Left lung (tissue), 10 donors: ENCODE results near the gene ZNRF1. TPM values are rescaled to one million over a fixed set of nuclear protein-coding genes. Genes with fewer than 3 reads are reported as not detected.

Experiments
- ATAC-seq: fragments of 200-7000 bp; cut with Tn5 transposase; one replicate; pipeline ENCODE4 v1.9.1; 2020; ENCODE audit warnings: moderate library complexity
- DNase-seq, 4 donors: peaks; one replicate each; pipeline ENCODE4 v3.0.0-alpha.2; 2013 to 2020
- H3K27ac ChIP-seq, 2 donors: fragments of 200-600 bp; sonication (generic) in 1 of 2; one replicate each; pipeline versions ENCODE4 v1.5.0 to v1.8.0; 2020 to 2021
- H3K27me3 ChIP-seq, 2 donors: fragments of 200-600 bp; sonication (generic) in 1 of 2; one replicate each; pipeline versions ENCODE4 v1.5.0 to v1.8.0; 2020 to 2021
- H3K36me3 ChIP-seq, 2 donors: fragments of 200-600 bp; sonication (generic) in 1 of 2; one replicate each; pipeline versions ENCODE4 v1.5.0 to v1.8.0; 2020 to 2021
- H3K4me1 ChIP-seq, 2 donors: fragments of 200-600 bp; one replicate each; pipeline ENCODE4 v1.8.0; 2021
- H3K4me3 ChIP-seq, 2 donors: fragments of 200-600 bp; sonication (generic) in 1 of 2; one replicate each; pipeline versions ENCODE4 v1.5.0 to v1.8.0; 2020 to 2021; ENCODE audit warnings: mild to moderate bottlenecking in 1 of 2
- H3K9me3 ChIP-seq, 2 donors: fragments of 200-600 bp; sonication (generic) in 1 of 2; one replicate each; pipeline versions ENCODE4 v1.5.0 to v1.8.0; 2020 to 2021
- intact Hi-C, 2 donors: fragments of 100-400 bp; cut with DNase I; formaldehyde crosslinking; loops; one replicate each; pipeline versions ENCODE4 v1.11.2 to v1.14.2; 2022
- polyA plus RNA-seq, 6 donors: library from polyadenylated mRNA; unstranded; fragments of 120-200 nt; gene quantifications; one replicate each; pipeline ENCODE4 v1.2.1, GENCODE V29; 2013; ENCODE audit not compliant: insufficient read length in 6 of 6
- total RNA-seq, 2 donors: library from RNA; stranded (reverse); fragmentation: NEBNext Ultra II Directional; extraction: Animal tissue kit (Norgen Biotek cat#: 25700); gene quantifications; one replicate each; pipeline ENCODE4 v1.2.1, GENCODE V29; 2021
- TF ChIP-seq, protein P1 (sequence below), 2 donors: fragments of 200-600 bp; sonication (generic) in 1 of 2; IDR thresholded peaks; one replicate each; pipeline versions ENCODE4 v1.5.0 to v1.8.0; 2021; ENCODE audit warnings: antibody characterized with exemption in 2 of 2
- donor health status: DM: no; HTN: yes; CAD: no.
- donor health status: DM: no; HTN: no; CAD: no.

The ZNRF1 gene
- total and polyA plus RNA-seq, 8 donors: 24.3 to 60.8 (median 46.5) TPM

DNA sequence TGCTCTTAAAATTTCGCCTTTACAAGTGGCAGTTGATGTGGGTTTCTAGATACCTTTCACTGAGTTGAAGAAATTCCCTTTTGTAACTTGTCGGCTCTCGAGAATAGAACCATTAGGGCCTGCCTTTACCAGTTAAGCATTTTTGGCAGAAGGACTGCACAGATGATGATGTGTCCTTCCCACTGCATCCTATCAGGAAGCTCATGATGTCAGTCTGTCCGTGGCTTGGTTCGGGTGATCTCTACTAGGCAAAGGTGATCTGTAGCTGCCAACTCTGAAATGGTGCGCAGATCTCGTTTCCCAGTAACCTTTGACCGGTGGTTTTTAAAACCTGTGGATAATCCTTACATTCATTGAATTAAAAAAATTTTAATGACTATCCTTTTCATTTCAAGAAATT is 49.7 kb downstream of the ZNRF1 start:
- H3K27ac ChIP-seq: no peak overlapping the region
- peaks cover 6 to 20% of the 10 kb centered on the region in 2 donors for H3K4me1 ChIP-seq
- ATAC-seq: no peak

DNA sequence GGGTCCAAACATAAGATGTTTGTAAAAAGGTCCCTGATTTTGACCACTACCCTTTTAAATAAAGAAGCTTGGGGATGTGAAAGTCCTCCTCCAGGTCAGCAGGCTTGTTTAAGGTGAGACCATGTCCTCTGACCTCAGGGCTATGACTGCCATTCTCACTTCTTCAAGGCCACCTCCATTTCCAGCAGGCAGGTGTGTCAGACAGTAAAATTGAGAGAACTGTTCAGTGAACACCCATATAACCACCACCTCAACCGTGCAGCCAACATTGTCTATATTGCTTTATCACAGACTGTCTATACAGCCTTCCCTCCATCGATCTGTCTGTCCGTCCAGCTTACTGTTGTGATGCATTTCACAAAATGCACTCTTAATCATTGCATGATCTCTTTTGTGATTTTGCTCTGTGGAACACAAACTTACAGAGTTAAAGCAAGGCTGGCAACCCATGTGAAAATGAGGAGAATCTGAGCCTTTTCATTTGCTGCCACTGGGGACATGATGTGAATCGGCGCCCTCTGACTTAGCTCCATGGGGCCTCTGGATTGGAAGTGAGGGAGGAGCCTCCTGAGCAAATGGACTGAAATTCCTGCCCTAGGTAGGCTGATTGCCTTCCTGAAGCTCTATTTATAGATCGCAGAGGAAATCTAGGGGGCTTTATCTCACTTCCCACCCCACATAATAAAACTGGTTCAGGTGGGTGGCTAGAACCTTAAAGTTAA is 53.8 kb downstream of the ZNRF1 start:
- no peaks in the 10 kb centered on the region for H3K9me3 ChIP-seq
- no peak overlapping the region for H3K4me3 ChIP-seq
- TF ChIP-seq, protein P1, sequence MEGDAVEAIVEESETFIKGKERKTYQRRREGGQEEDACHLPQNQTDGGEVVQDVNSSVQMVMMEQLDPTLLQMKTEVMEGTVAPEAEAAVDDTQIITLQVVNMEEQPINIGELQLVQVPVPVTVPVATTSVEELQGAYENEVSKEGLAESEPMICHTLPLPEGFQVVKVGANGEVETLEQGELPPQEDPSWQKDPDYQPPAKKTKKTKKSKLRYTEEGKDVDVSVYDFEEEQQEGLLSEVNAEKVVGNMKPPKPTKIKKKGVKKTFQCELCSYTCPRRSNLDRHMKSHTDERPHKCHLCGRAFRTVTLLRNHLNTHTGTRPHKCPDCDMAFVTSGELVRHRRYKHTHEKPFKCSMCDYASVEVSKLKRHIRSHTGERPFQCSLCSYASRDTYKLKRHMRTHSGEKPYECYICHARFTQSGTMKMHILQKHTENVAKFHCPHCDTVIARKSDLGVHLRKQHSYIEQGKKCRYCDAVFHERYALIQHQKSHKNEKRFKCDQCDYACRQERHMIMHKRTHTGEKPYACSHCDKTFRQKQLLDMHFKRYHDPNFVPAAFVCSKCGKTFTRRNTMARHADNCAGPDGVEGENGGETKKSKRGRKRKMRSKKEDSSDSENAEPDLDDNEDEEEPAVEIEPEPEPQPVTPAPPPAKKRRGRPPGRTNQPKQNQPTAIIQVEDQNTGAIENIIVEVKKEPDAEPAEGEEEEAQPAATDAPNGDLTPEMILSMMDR (IDR thresholded peaks at IDR 0.05): no peak
- no peak overlapping the region for H3K27ac ChIP-seq
- ATAC-seq: no peak
- intact Hi-C loops: no loop called here
- no peaks in the 10 kb centered on the region for H3K27me3 ChIP-seq
- no peaks in the 10 kb centered on the region for H3K36me3 ChIP-seq
- peaks cover 0 to 17% of the 10 kb centered on the region in 2 donors for H3K4me1 ChIP-seq
- DNase-seq: no peak

More for the DNA sequence above, 49.7 kb downstream of the ZNRF1 start:
- H3K27me3 ChIP-seq: no peaks in the 10 kb centered on the region
- no peaks in the 10 kb centered on the region for H3K9me3 ChIP-seq
- no peak overlapping the region for H3K4me3 ChIP-seq
- intact Hi-C loops: no loop called here
- no peak for DNase-seq
- H3K36me3 ChIP-seq: no peaks in the 10 kb centered on the region
- TF ChIP-seq, protein P1 (IDR thresholded peaks at IDR 0.05): no peak

DNA sequence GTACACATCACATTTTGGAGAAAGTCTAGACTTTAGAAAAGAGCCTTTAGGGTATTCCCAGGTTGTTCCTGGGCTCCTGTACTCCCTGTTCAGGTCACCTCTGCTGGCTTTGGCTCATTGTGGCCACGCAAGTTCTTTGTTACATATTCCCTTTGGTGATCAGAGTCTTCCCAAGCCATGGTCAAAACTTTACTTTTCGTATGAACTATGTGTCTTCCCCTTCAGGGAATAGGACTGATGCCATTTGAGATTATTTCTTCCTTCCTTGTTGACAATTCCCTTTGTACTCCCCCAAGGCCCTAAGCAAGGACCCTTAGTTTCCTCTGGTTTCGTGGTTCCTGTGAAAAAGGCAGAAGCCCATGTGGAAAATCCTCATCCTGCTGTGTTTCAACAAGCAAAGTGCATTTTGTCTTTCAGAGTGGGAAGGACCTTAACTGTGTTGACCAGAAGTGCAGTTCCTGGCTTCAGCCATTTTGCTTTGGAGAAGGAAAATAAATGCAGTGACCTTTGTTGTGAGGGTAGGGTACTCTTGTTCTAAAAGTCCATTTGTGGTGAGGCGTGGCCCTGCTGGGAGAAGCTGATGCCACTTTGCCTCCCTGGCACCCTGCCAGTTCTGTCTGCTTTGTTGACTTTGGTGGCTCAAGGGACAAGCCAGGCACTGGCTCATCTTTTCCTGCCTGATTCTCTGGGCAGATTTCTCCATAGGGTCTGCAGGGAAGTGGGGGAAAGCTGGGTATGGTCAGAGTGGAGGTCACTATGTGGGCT is 55.1 kb downstream of the ZNRF1 start:
- H3K27me3 ChIP-seq: no peaks in the 10 kb centered on the region

DNA sequence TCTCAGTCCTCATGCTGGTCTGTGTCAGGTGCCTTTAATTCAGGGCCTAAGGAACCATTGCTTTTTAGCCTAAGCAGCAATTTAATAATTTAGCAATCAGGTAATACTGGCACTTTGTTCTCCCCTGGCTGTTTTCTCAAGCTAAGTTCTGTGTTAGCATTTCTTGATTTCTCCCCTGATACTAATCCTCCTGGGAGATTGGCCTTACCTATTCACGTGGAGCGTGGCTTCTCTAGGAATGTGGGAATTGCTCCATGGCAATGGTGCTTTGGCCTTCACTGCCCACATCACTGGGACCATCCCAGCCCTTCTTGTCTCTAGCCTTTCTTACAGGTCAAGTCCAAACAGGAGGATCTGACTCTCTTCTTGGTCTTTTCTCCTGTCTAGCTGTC is 55.7 kb downstream of the ZNRF1 start:
- intact Hi-C loops: no loop called here
- peaks cover 0 to 20% of the 10 kb centered on the region in 2 donors for H3K4me1 ChIP-seq
- no peaks in the 10 kb centered on the region for H3K36me3 ChIP-seq
- no peak for DNase-seq
- no peak overlapping the region for H3K27ac ChIP-seq
- TF ChIP-seq, protein P1 (IDR thresholded peaks at IDR 0.05): no peak
- no peaks in the 10 kb centered on the region for H3K27me3 ChIP-seq
- no peaks in the 10 kb centered on the region for H3K9me3 ChIP-seq
- no peak for ATAC-seq
- H3K4me3 ChIP-seq: no peak overlapping the region

More for the DNA sequence above, 55.1 kb downstream of the ZNRF1 start:
- no peak overlapping the region for H3K27ac ChIP-seq
- H3K4me3 ChIP-seq: no peak overlapping the region
- TF ChIP-seq, protein P1 (IDR thresholded peaks at IDR 0.05): no peak
- H3K9me3 ChIP-seq: no peaks in the 10 kb centered on the region
- H3K4me1 ChIP-seq: peaks cover 0 to 20% of the 10 kb centered on the region in 2 donors
- H3K36me3 ChIP-seq: no peaks in the 10 kb centered on the region
- ATAC-seq (no peak), DNase-seq (peak in 1 of 4 donors; percentile 53)
- intact Hi-C loops: no loop called here

DNA sequence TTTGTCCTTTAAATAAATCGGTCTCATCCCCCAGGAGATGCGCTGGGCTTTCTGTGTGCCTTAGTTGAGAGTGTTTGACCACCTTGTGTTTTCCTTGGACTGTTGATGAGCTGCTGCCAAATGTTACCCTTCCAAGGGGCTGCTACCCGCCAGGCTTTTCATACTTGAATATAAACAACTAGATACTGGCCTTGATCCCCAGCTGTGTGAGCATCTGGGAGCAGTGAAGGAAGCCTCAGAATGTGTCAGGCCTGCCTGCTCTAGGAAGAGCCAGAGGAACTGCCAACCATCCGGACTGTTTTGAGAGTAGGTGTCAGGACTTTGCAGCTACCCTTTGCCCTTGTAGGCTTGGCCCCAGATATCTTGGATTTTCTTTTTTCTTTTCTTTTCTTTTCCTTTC is 60.0 kb downstream of the ZNRF1 start:
- TF ChIP-seq, protein P1 (IDR thresholded peaks at IDR 0.05): no peak
- no peak overlapping the region for H3K4me3 ChIP-seq
- no peak overlapping the region for H3K27ac ChIP-seq
- no peaks in the 10 kb centered on the region for H3K27me3 ChIP-seq
- no peaks in the 10 kb centered on the region for H3K36me3 ChIP-seq
- DNase-seq (no peak), ATAC-seq (no peak)
- intact Hi-C loops: no loop called here
- H3K9me3 ChIP-seq: no peaks in the 10 kb centered on the region
- H3K4me1 ChIP-seq: peaks cover 13 to 49% of the 10 kb centered on the region in 2 donors
